H9 (cell line): ENCODE results near the gene KAT7. TPM values are rescaled to one million over a fixed set of nuclear protein-coding genes. Genes with fewer than 3 reads are reported as not detected.

Experiments
- DNase-seq: peaks from one replicate; pipeline ENCODE4 v3.0.0-alpha.2; 2017
- H2AFZ ChIP-seq: one replicate; pipeline ENCODE4 v1.6.1; 2013; ENCODE audit warnings: mild to moderate bottlenecking, low read length, control low read depth, moderate library complexity
- H2AK5ac ChIP-seq: 2 replicates; pipeline ENCODE4 v1.6.1; 2013; ENCODE audit warnings: low read length, control low read depth, mixed read lengths; ENCODE audit not compliant: insufficient read length
- H2BK120ac ChIP-seq: one replicate; pipeline ENCODE4 v1.6.1; 2013; ENCODE audit warnings: low read depth, mild to moderate bottlenecking, low read length, control low read depth, inconsistent platforms; ENCODE audit not compliant: poor library complexity, severe bottlenecking
- H2BK12ac ChIP-seq: 2 replicates; pipeline ENCODE4 v1.6.1; 2013; ENCODE audit warnings: low read length, control low read depth, mixed read lengths, low read depth; ENCODE audit not compliant: insufficient read length
- H2BK15ac ChIP-seq: 2 replicates; pipeline ENCODE4 v1.6.1; 2013; ENCODE audit warnings: low read depth, low read length, control low read depth
- H2BK20ac ChIP-seq: one replicate; pipeline ENCODE4 v1.6.1; 2013; ENCODE audit warnings: low read depth, mild to moderate bottlenecking, low read length, control low read depth, inconsistent platforms; ENCODE audit not compliant: poor library complexity, severe bottlenecking
- H2BK5ac ChIP-seq: 2 replicates; pipeline ENCODE4 v1.6.1; 2013; ENCODE audit warnings: low read length, control low read depth, mixed read lengths; ENCODE audit not compliant: insufficient read length
- H3K14ac ChIP-seq: 2 replicates; pipeline ENCODE4 v1.6.1; 2013; ENCODE audit warnings: low read length, control low read depth; ENCODE audit not compliant: insufficient read depth
- H3K18ac ChIP-seq: 2 replicates; pipeline ENCODE4 v1.6.1; 2013; ENCODE audit warnings: low read depth, mild to moderate bottlenecking, mixed read lengths, low read length, control low read depth; ENCODE audit not compliant: insufficient read length
- H3K23ac ChIP-seq: 2 replicates; pipeline ENCODE4 v1.6.1; 2013; ENCODE audit warnings: low read length, control low read depth, mixed read lengths, low read depth; ENCODE audit not compliant: insufficient read length
- H3K23me2 ChIP-seq: 2 replicates; pipeline ENCODE4 v1.6.1; 2013; ENCODE audit warnings: low read depth, mild to moderate bottlenecking, mixed read lengths, low read length, control low read depth; ENCODE audit not compliant: insufficient read length, poor library complexity, severe bottlenecking
- H3K27ac ChIP-seq: 2 replicates; pipeline ENCODE4 v1.5.1; 2013; ENCODE audit warnings: low read length, control low read depth, mixed read lengths, low read depth; ENCODE audit not compliant: insufficient read length
- H3K27me3 ChIP-seq: 2 replicates; pipeline ENCODE4 v1.6.1; 2013; ENCODE audit warnings: low read length, control low read depth, inconsistent platforms; ENCODE audit not compliant: insufficient read depth
- H3K4ac ChIP-seq: 2 replicates; pipeline ENCODE4 v1.6.1; 2013; ENCODE audit warnings: low read depth, mild to moderate bottlenecking, control low read depth, inconsistent platforms, low read length, moderate library complexity
- H3K4me1 ChIP-seq: 2 replicates; pipeline ENCODE4 v1.6.1; 2013; ENCODE audit warnings: low read length, control low read depth, inconsistent platforms; ENCODE audit not compliant: insufficient read depth
- H3K4me2 ChIP-seq: 2 replicates; pipeline ENCODE4 v1.6.1; 2013; ENCODE audit warnings: low read length, control low read depth, mixed read lengths; ENCODE audit not compliant: insufficient read length, insufficient read depth
- H3K56ac ChIP-seq: 2 replicates; pipeline ENCODE4 v1.6.1; 2013; ENCODE audit warnings: low read depth, mild to moderate bottlenecking, mixed read lengths, low read length, control low read depth; ENCODE audit not compliant: insufficient read length
- H3K79me1 ChIP-seq: 2 replicates; pipeline ENCODE4 v1.6.1; 2013; ENCODE audit warnings: low read depth, mild to moderate bottlenecking, moderate library complexity, low read length, control low read depth, inconsistent platforms; ENCODE audit not compliant: insufficient read depth, poor library complexity, severe bottlenecking
- H3K79me2 ChIP-seq: 2 replicates; pipeline ENCODE4 v1.6.1; 2013; ENCODE audit warnings: low read length, control low read depth, inconsistent platforms; ENCODE audit not compliant: insufficient read depth
- H3K9ac ChIP-seq: 2 replicates; pipeline ENCODE4 v1.6.1; 2013; ENCODE audit warnings: low read length, control low read depth, mixed read lengths; ENCODE audit not compliant: insufficient read length; ENCODE audit errors: extremely low read depth
- H3K9me3 ChIP-seq: one replicate; pipeline ENCODE4 v1.6.1; 2013; ENCODE audit warnings: low read depth, low read length, inconsistent platforms; ENCODE audit not compliant: control insufficient read depth
- H3T11ph ChIP-seq: one replicate; pipeline ENCODE4 v1.6.1; 2013; ENCODE audit warnings: mild to moderate bottlenecking, low read length, control low read depth, inconsistent platforms
- H4K20me1 ChIP-seq: one replicate; pipeline ENCODE4 v1.6.1; 2013; ENCODE audit not compliant: control insufficient read depth, insufficient read length, insufficient read depth
- H4K5ac ChIP-seq: 2 replicates; pipeline ENCODE4 v1.6.1; 2013; ENCODE audit warnings: low read depth, mild to moderate bottlenecking, mixed read lengths, low read length, control low read depth; ENCODE audit not compliant: insufficient read length
- H4K8ac ChIP-seq: replicated peaks from 2 replicates; pipeline ENCODE4 v1.6.1; 2013; ENCODE audit warnings: low read length, control low read depth, mixed read lengths, low read depth; ENCODE audit not compliant: insufficient read length
- H4K91ac ChIP-seq: 2 replicates; pipeline ENCODE4 v1.6.1; 2013; ENCODE audit warnings: low read depth, mild to moderate bottlenecking, moderate library complexity, mixed read lengths, low read length, control low read depth; ENCODE audit not compliant: insufficient read length
- H3K27ac Mint-ChIP-seq, 3 experiments: 2 replicates in 2 of 3; 3 replicates in 1 of 3; pipeline ENCODE4 v1.8.0; 2020 to 2021; ENCODE audit warnings: mixed read lengths in 3 of 3, mild to moderate bottlenecking in 1 of 3, moderate library complexity in 1 of 3
- H3K27me3 Mint-ChIP-seq: 2 replicates; pipeline ENCODE4 v1.8.0; 2021; ENCODE audit warnings: low read depth, mild to moderate bottlenecking, moderate library complexity, mixed read lengths
- H3K36me3 Mint-ChIP-seq, 3 experiments: 2 replicates in 2 of 3; 3 replicates in 1 of 3; pipeline ENCODE4 v1.8.0; 2020 to 2021; ENCODE audit warnings: low read depth in 3 of 3, mixed read lengths in 3 of 3; ENCODE audit not compliant: insufficient read depth in 1 of 3
- H3K4me1 Mint-ChIP-seq, 2 experiments: 2 replicates each; pipeline ENCODE4 v1.8.0; 2020; ENCODE audit warnings: mixed read lengths in 2 of 2
- H3K4me3 Mint-ChIP-seq, 2 experiments: 2 replicates in 1 of 2; 3 replicates in 1 of 2; pipeline ENCODE4 v1.8.0; 2020 to 2021; ENCODE audit warnings: mild to moderate bottlenecking in 2 of 2, mixed read lengths in 2 of 2, moderate library complexity in 1 of 2
- H3K9me3 Mint-ChIP-seq, 2 experiments: 2 replicates in 1 of 2; 3 replicates in 1 of 2; pipeline ENCODE4 v1.8.0; 2020; ENCODE audit warnings: mild to moderate bottlenecking in 2 of 2, mixed read lengths in 2 of 2, moderate library complexity in 1 of 2
- CTCF ChIP-seq: fragments of 200-600 bp; sonication (generic); conservative IDR thresholded peaks from 3 replicates; pipeline ENCODE4 v1.8.0; 2021; ENCODE audit warnings: antibody characterized with exemption, mild to moderate bottlenecking
- WGBS: extraction: QIAGEN DNeasy Blood & Tissue Kit; methylation state at CpG from one replicate; pipeline ENCODE4 v1.1.7; 2013; ENCODE audit warnings: missing lambda C conversion rate, low lambda C conversion rate, mixed read lengths; ENCODE audit not compliant: insufficient read length; ENCODE audit errors: extremely low coverage; 5-methylcytosine and 5-hydroxymethylcytosine counted together
- total RNA-seq: library from RNA; stranded (reverse); gene quantifications from 2 replicates; pipeline ENCODE4 v1.2.1, GENCODE V29; 2021

Gene KAT7
- total RNA-seq, 1 experiment from 2014 or later, result 93.1 TPM

- Histone ChIP-seq H3K9me3 (no peaks in the 10 kb centered on the region), H2BK5ac (no peak overlapping the region), H2BK15ac (no peak overlapping the region), H2AFZ (no peak overlapping the region), H2BK120ac (no peak overlapping the region), H2BK20ac (no peak overlapping the region), H2BK12ac (no peak overlapping the region), H3K4me1 (peaks cover 6% of the 10 kb centered on the region; the same call in 1 of the 2 replicates), H4K8ac (no peak overlapping the region), H3K79me1 (no peaks in the 10 kb centered on the region), H3K27me3 (no peaks in the 10 kb centered on the region), H3K23me2 (no peaks in the 10 kb centered on the region), H4K91ac (no peak overlapping the region), H3K4ac (no peak overlapping the region), H3K23ac (no peak overlapping the region), H3T11ph (no peak overlapping the region), H4K5ac (no peak overlapping the region), H3K14ac (no peak overlapping the region), H3K18ac (no peak overlapping the region), H2AK5ac (no peak overlapping the region), H4K20me1 (no peaks in the 10 kb centered on the region), H3K4me2 (no peak overlapping the region), H3K27ac (no peak overlapping the region), H3K79me2 (no peaks in the 10 kb centered on the region), H3K56ac (no peak overlapping the region), H3K9ac (no peak overlapping the region)
- WGBS, result 100% methylated on average over 2 of the region's 3 CpGs
- Mint-ChIP-seq H3K27ac (no peak overlapping the region), H3K9me3 (no peaks in the 10 kb centered on the region), H3K27me3 (peaks cover 5% of the 10 kb centered on the region), H3K36me3 (no peaks in the 10 kb centered on the region; a peak in 1 of 7 replicates), H3K4me3 (no peak overlapping the region), H3K4me1 (peaks cover 42 to 55% of the 10 kb centered on the region in 2 experiments)
- no peak for TF ChIP-seq CTCF
- no peak for DNase-seq
Measured at GRCh38 chr17:49866882-49867413, 78.5 kb downstream of the KAT7 start.
